SK-N-SH (cell line): Measurements from ENCODE around the gene YBX1. TPM values are rescaled to one million over a fixed set of nuclear protein-coding genes. Genes with fewer than 3 reads are reported as not detected.

ENCODE experiments used
- CTCF ChIA-PET: fragments of 300-600, 350-600 bp; formaldehyde crosslinking; extraction: SDS; loops from one replicate; lab custom pipeline; 2021; lab: Yijun Ruan, JAX
- POLR2A ChIA-PET: fragments of 350-600 bp; sonication (Branson Sonifier 250); formaldehyde crosslinking; extraction: SDS; loops from one replicate; lab custom pipeline; 2020; ENCODE audit warnings: antibody characterized with exemption, inconsistent platforms; lab: Yijun Ruan, JAX
- DNase-seq: peaks from one replicate; pipeline ENCODE4 v3.0.0; 2012
- H2AFZ ChIP-seq: fragments of 200-600 bp; sonication (generic); 2 replicates; pipeline ENCODE4 v1.8.1; 2016; ENCODE audit warnings: antibody characterized with exemption, mild to moderate bottlenecking, low read depth
- H3F3A ChIP-seq: fragments of 200-600 bp; sonication (generic); replicated peaks from 2 replicates; pipeline ENCODE3; 2016; ENCODE audit warnings: antibody characterized with exemption, mild to moderate bottlenecking; ENCODE audit not compliant: insufficient read depth
- H3K27ac ChIP-seq, 2 experiments: fragments of 200-500 bp in 1 of 2; fragments of 200-600 bp in 1 of 2; sonication (Bioruptor generic) in 1 of 2; sonication (generic), shearing (Covaris generic) in 1 of 2; 2 replicates each; pipeline versions ENCODE4 v1.5.1 to v1.6.1; 2014 to 2016; ENCODE audit warnings: low read depth in 2 of 2, inconsistent platforms in 1 of 2, low read length in 1 of 2, mild to moderate bottlenecking in 1 of 2, mixed read lengths in 1 of 2
- H3K27me3 ChIP-seq: fragments of 200-600 bp; sonication (generic), shearing (Covaris generic); 2 replicates; pipeline ENCODE4 v1.6.1; 2016; ENCODE audit warnings: mixed run types; ENCODE audit not compliant: insufficient read depth
- H3K36me3 ChIP-seq, 2 experiments: fragments of 200-500 bp in 1 of 2; fragments of 200-600 bp in 1 of 2; sonication (Bioruptor generic) in 1 of 2; sonication (generic) in 1 of 2; replicated peaks in 1 of 2; 2 replicates each; pipeline versions ENCODE3 to v1.5.1; 2014 to 2016; ENCODE audit warnings: low read length in 1 of 2, mild to moderate bottlenecking in 1 of 2; ENCODE audit not compliant: insufficient read depth in 2 of 2, control insufficient read depth in 1 of 2
- H3K4me1 ChIP-seq, 2 experiments: fragments of 200-500 bp in 1 of 2; fragments of 200-600 bp in 1 of 2; sonication (Bioruptor generic) in 1 of 2; sonication (generic), shearing (Covaris generic) in 1 of 2; 2 replicates each; pipeline versions ENCODE4 v1.5.1 to v1.6.1; 2014 to 2016; ENCODE audit warnings: low read depth in 1 of 2, low read length in 1 of 2, mixed run types in 1 of 2; ENCODE audit not compliant: insufficient read depth in 2 of 2, control insufficient read depth in 1 of 2
- H3K4me2 ChIP-seq: fragments of 200-600 bp; sonication (generic), shearing (Covaris generic); 2 replicates; pipeline ENCODE4 v1.6.1; 2017; ENCODE audit warnings: mixed run types
- H3K4me3 ChIP-seq, 2 experiments: fragments of 200-500 bp in 1 of 2; fragments of 200-600 bp in 1 of 2; sonication (Bioruptor generic) in 1 of 2; sonication (generic), shearing (Covaris generic) in 1 of 2; 2 replicates each; pipeline versions ENCODE4 v1.5.1 to v1.8.1; 2014 to 2016; ENCODE audit warnings: low read depth in 2 of 2, inconsistent platforms in 1 of 2, low read length in 1 of 2, mild to moderate bottlenecking in 1 of 2, mixed read lengths in 1 of 2, moderate library complexity in 1 of 2
- H3K79me2 ChIP-seq: fragments of 200-600 bp; sonication (generic); 2 replicates; pipeline ENCODE4 v1.8.1; 2017; ENCODE audit warnings: mild to moderate bottlenecking; ENCODE audit not compliant: insufficient read depth
- H3K9ac ChIP-seq: fragments of 200-600 bp; sonication (generic); 2 replicates; pipeline ENCODE4 v1.6.1; 2017; ENCODE audit warnings: mixed run types
- H3K9me2 ChIP-seq: fragments of 200-600 bp; sonication (generic); 2 replicates; pipeline ENCODE4 v1.6.1; 2017; ENCODE audit warnings: mixed run types
- H3K9me3 ChIP-seq: fragments of 200-600 bp; sonication (generic); 2 replicates; pipeline ENCODE4 v1.6.1; 2017; ENCODE audit warnings: mixed run types, mild to moderate bottlenecking, moderate library complexity
- H4K20me1 ChIP-seq: fragments of 200-600 bp; sonication (generic); 2 replicates; pipeline ENCODE4 v1.6.1; 2017; ENCODE audit warnings: mild to moderate bottlenecking, mixed run types; ENCODE audit not compliant: insufficient read depth
- ELF1 ChIP-seq: IDR thresholded peaks from 2 replicates; pipeline ENCODE4 v1.4.0; 2012
- EZH2phosphoT487 ChIP-seq: fragments of 200-600 bp; sonication (generic); IDR thresholded peaks from 2 replicates; pipeline ENCODE4 v1.6.1; 2017; ENCODE audit warnings: low read depth, mixed run types, mild to moderate bottlenecking, antibody characterized with exemption, moderate library complexity, borderline replicate concordance
- FOSL2 ChIP-seq: IDR thresholded peaks from 2 replicates; pipeline ENCODE4 v1.4.0; 2012; ENCODE audit warnings: low read depth, mild to moderate bottlenecking, moderate library complexity, borderline replicate concordance
- FOXJ3 ChIP-seq: sonication (generic); formaldehyde crosslinking; IDR thresholded peaks from 2 replicates; pipeline ENCODE4 v1.5.1; 2020; ENCODE audit warnings: mild to moderate bottlenecking, missing genetic modification reagents
- GABPA ChIP-seq: IDR thresholded peaks from 2 replicates; pipeline ENCODE4 v1.4.0; 2012; ENCODE audit warnings: low read depth, mild to moderate bottlenecking
- JUND ChIP-seq: IDR thresholded peaks from 2 replicates; pipeline ENCODE4 v1.4.0; 2012
- MEF2A ChIP-seq: IDR thresholded peaks from 2 replicates; pipeline ENCODE4 v1.4.0; 2012; ENCODE audit warnings: low read depth, borderline replicate concordance
- MXI1 ChIP-seq: IDR thresholded peaks from 2 replicates; pipeline ENCODE4 v1.6.1; 2012; ENCODE audit warnings: mild to moderate bottlenecking, low read depth, low read length, improper control_type of control experiment
- NFIC ChIP-seq: IDR thresholded peaks from 2 replicates; pipeline ENCODE4 v1.4.0; 2012; ENCODE audit warnings: borderline replicate concordance
- NRF1 ChIP-seq: IDR thresholded peaks from 2 replicates; pipeline ENCODE4 v1.6.1; 2012; ENCODE audit warnings: low read depth, mild to moderate bottlenecking, low read length
- POLR2AphosphoS5 ChIP-seq: IDR thresholded peaks from 2 replicates; pipeline ENCODE4 v1.6.1; 2012; ENCODE audit warnings: low read depth, low read length
- RAD21 ChIP-seq: IDR thresholded peaks from 2 replicates; pipeline ENCODE4 v1.6.1; 2012; ENCODE audit warnings: mild to moderate bottlenecking, low read length
- RXRA ChIP-seq: IDR thresholded peaks from 2 replicates; pipeline ENCODE4 v1.4.0; 2012; ENCODE audit warnings: low read depth, mild to moderate bottlenecking, borderline replicate concordance
- SIN3A ChIP-seq: IDR thresholded peaks from 2 replicates; pipeline ENCODE4 v1.6.1; 2012; ENCODE audit warnings: low read depth, mild to moderate bottlenecking, low read length, moderate library complexity, borderline replicate concordance
- SMC3 ChIP-seq: IDR thresholded peaks from 2 replicates; pipeline ENCODE4 v1.6.1; 2012; ENCODE audit warnings: low read depth, low read length, improper control_type of control experiment
- TAF1 ChIP-seq: IDR thresholded peaks from 2 replicates; pipeline ENCODE4 v1.6.1; 2012; ENCODE audit warnings: low read depth, mild to moderate bottlenecking, low read length, moderate library complexity, borderline replicate concordance
- TEAD4 ChIP-seq: IDR thresholded peaks from 2 replicates; pipeline ENCODE4 v1.4.0; 2012; ENCODE audit warnings: mild to moderate bottlenecking, borderline replicate concordance; ENCODE audit not compliant: insufficient read depth
- YY1 ChIP-seq: IDR thresholded peaks from 2 replicates; pipeline ENCODE4 v1.4.0; 2012; ENCODE audit warnings: low read depth, mild to moderate bottlenecking
- polyA plus RNA-seq, 3 experiments: library from polyadenylated mRNA; depleted of rRNA; stranded (reverse); fragments of >200 nt; gene quantifications; 2 replicates each; pipeline ENCODE4 v1.2.3, GENCODE V29; 2012
- TF ChIP-seq, protein P1 (sequence below): fragments of 200-600 bp; sonication (generic); IDR thresholded peaks from 2 replicates; pipeline ENCODE4 v1.6.1; 2017; ENCODE audit warnings: antibody characterized with exemption, mild to moderate bottlenecking, moderate library complexity
- TF ChIP-seq, protein P2 (sequence below): fragments of 150-350 bp; IDR thresholded peaks from 2 replicates; pipeline ENCODE4 v1.6.1; 2017; ENCODE audit warnings: antibody characterized with exemption, low read length, low read depth, borderline replicate concordance
- TF ChIP-seq, protein P3 (sequence below): fragments of 150-350 bp; IDR thresholded peaks from 2 replicates; pipeline ENCODE4 v1.6.1; 2016; ENCODE audit warnings: mild to moderate bottlenecking, low read depth, low read length
- TF ChIP-seq, protein P4 (sequence below): IDR thresholded peaks from 2 replicates; pipeline ENCODE4 v1.4.0; 2012; ENCODE audit warnings: low read depth
- TF ChIP-seq, protein P5 (sequence below): IDR thresholded peaks from 2 replicates; pipeline ENCODE4 v1.4.0; 2012; ENCODE audit warnings: low read depth, borderline replicate concordance

YBX1 gene
- polyA plus RNA-seq, 1 of the 3 experiments (the other 2 are of a cell fraction) = 592 TPM

DNA sequence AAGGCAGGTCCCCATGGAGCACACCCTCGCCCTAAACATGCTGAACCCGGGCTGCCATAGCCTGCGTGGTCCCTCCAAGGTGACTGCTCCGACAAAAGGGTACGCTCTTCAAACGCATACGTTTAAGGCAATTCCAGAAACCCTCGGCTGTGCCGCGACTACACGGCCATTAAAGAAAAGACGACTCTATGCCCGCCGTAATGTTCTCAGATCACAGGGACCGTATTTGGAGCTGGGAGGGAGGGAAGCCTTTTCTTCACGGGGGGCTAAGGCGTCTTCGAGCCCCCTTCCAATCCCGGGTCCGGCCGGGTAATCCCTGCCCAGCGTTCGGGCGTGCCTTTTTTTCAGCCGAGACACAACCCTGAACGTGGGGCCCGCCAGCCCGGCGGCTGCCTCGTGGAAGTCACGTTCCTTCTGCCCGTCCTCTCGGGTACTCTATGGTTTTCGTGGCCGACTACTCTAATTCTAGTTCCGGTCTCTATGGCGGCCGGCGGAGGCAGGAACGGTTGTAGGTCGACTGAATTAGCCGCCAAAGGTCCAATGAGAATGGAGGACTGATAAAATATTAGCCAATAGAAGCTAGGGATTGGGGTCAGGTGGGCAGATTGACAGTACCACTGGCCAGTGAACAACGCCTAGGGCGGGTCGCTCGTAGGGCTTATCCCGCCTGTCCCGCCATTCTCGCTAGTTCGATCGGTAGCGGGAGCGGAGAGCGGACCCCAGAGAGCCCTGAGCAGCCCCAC, at the start of gene YBX1 (continued):
- TF ChIP-seq, protein P1, sequence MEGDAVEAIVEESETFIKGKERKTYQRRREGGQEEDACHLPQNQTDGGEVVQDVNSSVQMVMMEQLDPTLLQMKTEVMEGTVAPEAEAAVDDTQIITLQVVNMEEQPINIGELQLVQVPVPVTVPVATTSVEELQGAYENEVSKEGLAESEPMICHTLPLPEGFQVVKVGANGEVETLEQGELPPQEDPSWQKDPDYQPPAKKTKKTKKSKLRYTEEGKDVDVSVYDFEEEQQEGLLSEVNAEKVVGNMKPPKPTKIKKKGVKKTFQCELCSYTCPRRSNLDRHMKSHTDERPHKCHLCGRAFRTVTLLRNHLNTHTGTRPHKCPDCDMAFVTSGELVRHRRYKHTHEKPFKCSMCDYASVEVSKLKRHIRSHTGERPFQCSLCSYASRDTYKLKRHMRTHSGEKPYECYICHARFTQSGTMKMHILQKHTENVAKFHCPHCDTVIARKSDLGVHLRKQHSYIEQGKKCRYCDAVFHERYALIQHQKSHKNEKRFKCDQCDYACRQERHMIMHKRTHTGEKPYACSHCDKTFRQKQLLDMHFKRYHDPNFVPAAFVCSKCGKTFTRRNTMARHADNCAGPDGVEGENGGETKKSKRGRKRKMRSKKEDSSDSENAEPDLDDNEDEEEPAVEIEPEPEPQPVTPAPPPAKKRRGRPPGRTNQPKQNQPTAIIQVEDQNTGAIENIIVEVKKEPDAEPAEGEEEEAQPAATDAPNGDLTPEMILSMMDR = no peak
- TF ChIP-seq GABPA (peak; percentile 82), FOXJ3 (no peak), NRF1 (no peak)
- TF ChIP-seq, protein P2, sequence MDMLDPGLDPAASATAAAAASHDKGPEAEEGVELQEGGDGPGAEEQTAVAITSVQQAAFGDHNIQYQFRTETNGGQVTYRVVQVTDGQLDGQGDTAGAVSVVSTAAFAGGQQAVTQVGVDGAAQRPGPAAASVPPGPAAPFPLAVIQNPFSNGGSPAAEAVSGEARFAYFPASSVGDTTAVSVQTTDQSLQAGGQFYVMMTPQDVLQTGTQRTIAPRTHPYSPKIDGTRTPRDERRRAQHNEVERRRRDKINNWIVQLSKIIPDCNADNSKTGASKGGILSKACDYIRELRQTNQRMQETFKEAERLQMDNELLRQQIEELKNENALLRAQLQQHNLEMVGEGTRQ = peak; percentile 93
- TF ChIP-seq, protein P3, sequence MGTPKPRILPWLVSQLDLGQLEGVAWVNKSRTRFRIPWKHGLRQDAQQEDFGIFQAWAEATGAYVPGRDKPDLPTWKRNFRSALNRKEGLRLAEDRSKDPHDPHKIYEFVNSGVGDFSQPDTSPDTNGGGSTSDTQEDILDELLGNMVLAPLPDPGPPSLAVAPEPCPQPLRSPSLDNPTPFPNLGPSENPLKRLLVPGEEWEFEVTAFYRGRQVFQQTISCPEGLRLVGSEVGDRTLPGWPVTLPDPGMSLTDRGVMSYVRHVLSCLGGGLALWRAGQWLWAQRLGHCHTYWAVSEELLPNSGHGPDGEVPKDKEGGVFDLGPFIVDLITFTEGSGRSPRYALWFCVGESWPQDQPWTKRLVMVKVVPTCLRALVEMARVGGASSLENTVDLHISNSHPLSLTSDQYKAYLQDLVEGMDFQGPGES = peak; percentile 89
- TF ChIP-seq, protein P4, sequence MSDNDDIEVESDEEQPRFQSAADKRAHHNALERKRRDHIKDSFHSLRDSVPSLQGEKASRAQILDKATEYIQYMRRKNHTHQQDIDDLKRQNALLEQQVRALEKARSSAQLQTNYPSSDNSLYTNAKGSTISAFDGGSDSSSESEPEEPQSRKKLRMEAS = peak; percentile 99

DNA sequence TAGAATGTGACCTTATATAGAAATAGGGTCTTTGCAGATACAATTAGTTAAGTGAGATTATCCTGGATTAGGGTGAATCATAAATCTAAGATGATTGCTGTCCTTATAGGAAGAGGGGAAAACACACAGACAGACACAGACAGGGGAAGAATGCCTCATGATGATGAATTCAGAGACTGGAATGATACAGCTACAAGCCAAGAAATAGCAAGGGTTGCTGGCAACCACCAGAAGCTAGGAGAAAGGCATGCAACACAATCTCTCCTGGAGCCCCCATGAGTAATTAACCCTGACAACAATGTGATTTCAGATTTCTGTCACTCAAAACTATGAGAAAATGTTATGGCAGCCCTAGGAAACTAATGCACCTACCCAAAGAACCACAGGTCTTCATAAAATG, 43.1 kb upstream of the YBX1 start:
- Histone ChIP-seq H3K4me1 (no peaks in the 10 kb centered on the region), H3K79me2 (no peaks in the 10 kb centered on the region), H3K27ac (no peak overlapping the region), H4K20me1 (no peaks in the 10 kb centered on the region), H3F3A (no peaks in the 10 kb centered on the region), H3K9me3 (no peaks in the 10 kb centered on the region), H3K36me3 (no peaks in the 10 kb centered on the region), H3K9ac (no peak overlapping the region), H3K4me2 (no peak overlapping the region), H3K9me2 (no peaks in the 10 kb centered on the region), H3K27me3 (no peaks in the 10 kb centered on the region), H2AFZ (no peak overlapping the region), H3K4me3 (no peak overlapping the region)
- ChIA-PET CTCF (no interaction called here), POLR2A (no interaction called here)
- DNase-seq = no peak
- no peak for TF ChIP-seq RAD21
- TF ChIP-seq ELF1 = no peak
- TF ChIP-seq TEAD4 = no peak
- no peak for TF ChIP-seq FOXJ3
- no peak for TF ChIP-seq NFIC
- TF ChIP-seq MEF2A = no peak
- no peak for TF ChIP-seq JUND
- TF ChIP-seq GABPA = no peak
- TF ChIP-seq SIN3A = no peak
- TF ChIP-seq TAF1 = no peak
- TF ChIP-seq, protein P1 = no peak
- no peak for TF ChIP-seq EZH2phosphoT487
- TF ChIP-seq POLR2AphosphoS5 = no peak
- no peak for TF ChIP-seq SMC3
- TF ChIP-seq, protein P5, sequence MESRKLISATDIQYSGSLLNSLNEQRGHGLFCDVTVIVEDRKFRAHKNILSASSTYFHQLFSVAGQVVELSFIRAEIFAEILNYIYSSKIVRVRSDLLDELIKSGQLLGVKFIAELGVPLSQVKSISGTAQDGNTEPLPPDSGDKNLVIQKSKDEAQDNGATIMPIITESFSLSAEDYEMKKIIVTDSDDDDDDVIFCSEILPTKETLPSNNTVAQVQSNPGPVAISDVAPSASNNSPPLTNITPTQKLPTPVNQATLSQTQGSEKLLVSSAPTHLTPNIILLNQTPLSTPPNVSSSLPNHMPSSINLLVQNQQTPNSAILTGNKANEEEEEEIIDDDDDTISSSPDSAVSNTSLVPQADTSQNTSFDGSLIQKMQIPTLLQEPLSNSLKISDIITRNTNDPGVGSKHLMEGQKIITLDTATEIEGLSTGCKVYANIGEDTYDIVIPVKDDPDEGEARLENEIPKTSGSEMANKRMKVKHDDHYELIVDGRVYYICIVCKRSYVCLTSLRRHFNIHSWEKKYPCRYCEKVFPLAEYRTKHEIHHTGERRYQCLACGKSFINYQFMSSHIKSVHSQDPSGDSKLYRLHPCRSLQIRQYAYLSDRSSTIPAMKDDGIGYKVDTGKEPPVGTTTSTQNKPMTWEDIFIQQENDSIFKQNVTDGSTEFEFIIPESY = no peak
- TF ChIP-seq YY1 = no peak
- TF ChIP-seq FOSL2 = no peak
- TF ChIP-seq RXRA = no peak
- TF ChIP-seq MXI1 = no peak
